Activated T-helper 1 cell treated with Interleukin-2 at 50 U/mL for 16 hours (primary cell): ENCODE results near the gene MDGA2.
"Not testable (repeated sequence)": the region's sequence is repeated elsewhere in the genome, so short reads cannot be mapped to it uniquely, and the experiment has no call there.

Experiments used
- DNase-seq: peaks from one replicate; pipeline ENCODE4 v3.0.0-alpha.2; 2020; ENCODE audit warnings: low read depth

Gene MDGA2

GRCh38 chr14:47328376-47328775 lies 347.0 kb downstream of the MDGA2 start:
- no peak for DNase-seq

DNA sequence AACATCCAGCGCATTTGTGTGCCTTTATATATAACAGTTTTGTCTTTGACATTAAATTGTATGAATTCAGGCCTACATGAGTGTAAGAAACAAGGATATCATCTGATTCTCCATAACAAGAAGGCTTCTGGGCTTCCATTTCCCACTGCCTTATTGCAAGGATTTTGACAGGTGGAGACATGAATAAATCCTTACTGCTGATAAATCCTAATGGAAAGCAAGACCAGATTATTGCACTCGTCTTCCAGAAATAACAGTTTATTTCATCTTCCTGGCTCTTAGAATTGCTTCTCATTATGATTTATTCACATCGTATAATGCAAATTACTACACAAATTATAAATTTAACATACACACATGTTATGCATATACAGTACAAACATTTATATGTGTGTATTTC lies 348.1 kb downstream of the MDGA2 start:
- no peak for DNase-seq

DNA sequence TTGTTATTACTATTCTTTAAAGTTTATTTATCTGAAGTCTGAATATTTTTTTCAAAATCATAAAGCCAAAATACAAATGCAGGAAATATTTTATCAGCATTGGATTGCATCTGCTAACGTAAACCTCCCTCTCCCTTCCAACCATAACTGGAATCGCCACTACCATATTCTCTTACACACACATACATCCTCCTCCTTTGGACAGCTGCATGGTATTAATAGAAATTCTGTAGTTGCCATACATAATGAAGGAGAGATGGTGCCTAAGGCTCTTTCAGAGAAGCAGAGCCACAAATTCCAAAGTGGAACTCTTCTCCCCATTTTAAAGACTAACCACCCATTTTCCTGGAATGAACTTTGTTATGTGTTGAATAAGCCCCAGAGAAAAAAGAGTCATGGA lies 352.7 kb downstream of the MDGA2 start:
- no peak for DNase-seq

- no peak for DNase-seq
These were observed 373.3 kb downstream of the MDGA2 start for GRCh38 chr14:47302121-47302520.

- no peak for DNase-seq
These were observed 374.6 kb downstream of the MDGA2 start for GRCh38 chr14:47300796-47301195.

GRCh38 chr14:47297374-47297773 lies 378.0 kb downstream of the MDGA2 start:
- DNase-seq = no peak

GRCh38 chr14:47284283-47284682 lies 391.1 kb downstream of the MDGA2 start:
- DNase-seq = no peak

DNA sequence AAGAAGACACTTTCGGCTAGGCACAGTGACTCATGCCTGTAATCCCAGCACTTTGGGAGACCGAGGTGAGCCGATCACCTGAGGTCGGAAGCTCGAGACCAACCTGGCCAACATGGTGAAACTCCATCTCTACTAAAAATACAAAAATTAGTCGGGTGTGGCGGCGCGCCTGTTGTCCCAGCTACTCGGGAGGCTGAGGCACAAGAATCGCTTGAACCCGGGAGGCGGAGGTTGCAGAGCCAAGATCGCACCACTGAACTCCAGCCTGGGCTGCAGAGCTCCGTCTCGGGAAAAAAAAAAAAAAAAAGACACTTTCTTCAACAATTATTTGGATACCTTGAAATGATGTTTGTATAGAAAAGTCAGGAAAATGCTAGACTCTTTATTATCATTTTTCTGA lies 393.6 kb downstream of the MDGA2 start:
- DNase-seq = not testable (repeated sequence)

DNA sequence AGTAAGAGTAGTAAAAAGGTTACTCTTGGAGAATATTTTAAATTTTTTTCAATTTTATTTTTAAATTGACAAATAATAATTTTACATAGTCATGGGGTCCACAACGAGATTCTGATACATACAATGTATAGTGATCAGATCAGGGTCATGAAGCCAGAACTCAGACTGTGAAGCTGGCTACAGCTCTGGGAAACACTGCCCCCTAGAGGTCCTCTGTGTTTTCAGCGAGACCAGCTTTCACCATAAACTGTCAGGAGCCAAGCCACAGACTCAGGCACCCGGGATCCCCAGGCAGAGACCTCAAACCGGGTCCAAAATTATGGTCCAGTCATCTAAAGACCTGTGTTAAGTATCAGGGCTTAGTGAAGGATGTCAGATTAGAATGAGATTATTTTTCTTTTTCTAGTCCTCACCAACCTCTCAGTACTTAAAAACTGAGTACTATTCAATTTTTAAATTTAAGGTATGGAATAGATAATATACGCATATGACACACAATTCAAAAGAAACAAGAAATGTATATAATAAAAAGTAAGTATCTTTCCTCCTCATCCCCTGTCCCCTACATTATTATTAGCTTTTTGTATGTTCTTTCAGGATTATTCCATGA lies 397.1 kb downstream of the MDGA2 start:
- DNase-seq = no peak

GRCh38 chr14:47277703-47278102 lies 397.7 kb downstream of the MDGA2 start:
- DNase-seq = no peak

DNA sequence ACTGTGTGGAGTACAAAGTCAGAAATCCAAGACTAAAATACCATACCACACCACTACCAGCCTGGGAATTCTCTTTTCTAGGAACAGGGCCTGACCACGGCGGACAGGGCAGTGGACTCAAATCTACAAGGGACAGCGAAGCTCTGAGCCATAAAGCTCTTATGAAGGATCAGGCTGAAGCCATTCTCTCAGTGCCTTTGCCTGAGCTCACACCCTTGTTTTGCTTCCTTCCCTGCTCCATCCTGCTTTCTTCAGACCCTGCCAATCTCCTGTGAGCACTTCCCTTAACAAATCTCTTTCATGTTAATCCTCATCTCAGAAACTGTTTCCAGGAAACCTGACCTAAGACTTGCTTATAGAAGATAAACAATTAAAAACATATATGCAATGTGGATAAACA lies 398.5 kb downstream of the MDGA2 start:
- no peak for DNase-seq

DNA sequence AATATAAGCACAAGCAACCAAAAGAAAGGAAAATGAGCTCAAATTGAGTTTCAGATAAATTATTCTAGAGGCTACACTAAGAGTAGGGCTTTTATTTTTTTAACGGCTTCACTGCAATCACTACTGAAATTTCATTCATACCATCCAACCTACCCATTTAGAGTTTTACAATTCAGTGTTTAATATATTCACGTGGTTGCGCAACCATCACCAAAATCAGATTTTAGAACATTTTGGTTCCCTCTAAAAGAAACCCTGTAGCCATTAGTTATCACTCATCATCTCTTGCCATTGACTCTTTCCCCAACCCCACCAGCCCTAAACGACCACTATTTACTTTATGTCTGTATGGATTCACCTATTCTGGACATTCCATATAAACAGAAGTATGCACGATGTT lies 401.5 kb downstream of the MDGA2 start:
- no peak for DNase-seq

DNA sequence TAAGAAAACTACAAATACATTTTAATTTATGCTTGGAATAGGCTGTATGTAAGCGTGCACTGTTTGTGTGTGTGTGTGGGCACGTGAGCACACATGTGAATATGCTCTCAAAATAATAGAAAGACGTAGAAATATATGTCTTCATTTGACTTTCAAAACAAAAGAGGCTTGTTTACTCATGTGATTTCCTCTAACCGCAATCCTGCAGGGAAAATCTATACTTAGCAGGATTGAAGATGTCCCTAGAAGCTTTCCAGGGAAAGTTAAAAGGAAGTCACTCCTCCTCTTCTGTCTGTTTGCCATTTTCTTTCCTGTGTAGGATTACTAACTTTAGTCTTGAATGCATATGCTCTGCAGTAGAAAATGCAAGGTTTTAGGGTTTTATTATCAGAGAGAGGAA lies 404.7 kb downstream of the MDGA2 start:
- no peak for DNase-seq

- no peak for DNase-seq
These were observed 405.5 kb downstream of the MDGA2 start for GRCh38 chr14:47269756-47270492.

- no peak for DNase-seq
These were observed 410.6 kb downstream of the MDGA2 start for GRCh38 chr14:47264842-47265241.

- DNase-seq = no peak
These were observed 412.6 kb downstream of the MDGA2 start for GRCh38 chr14:47262801-47263200.

GRCh38 chr14:47261350-47261749 lies 414.1 kb downstream of the MDGA2 start:
- DNase-seq = no peak

DNA sequence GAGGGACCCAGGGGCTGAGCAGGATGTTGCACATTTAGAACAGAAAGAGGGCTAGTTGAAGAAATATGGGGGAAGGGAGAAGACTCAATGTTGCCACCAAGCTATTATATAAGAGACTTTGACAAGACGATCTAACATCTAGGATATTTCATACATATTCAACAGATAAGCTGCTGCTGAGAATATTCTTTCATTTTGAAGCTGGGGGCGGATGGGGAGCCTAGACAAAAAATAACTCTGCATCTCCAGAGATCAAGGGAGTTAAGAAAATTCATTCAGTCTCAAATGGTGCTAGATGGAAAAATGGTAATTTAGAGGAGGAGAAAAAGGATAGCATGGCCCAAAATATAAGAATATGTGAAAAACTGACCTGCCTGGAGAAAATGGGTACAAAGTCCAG lies 415.6 kb downstream of the MDGA2 start:
- DNase-seq = no peak

DNA sequence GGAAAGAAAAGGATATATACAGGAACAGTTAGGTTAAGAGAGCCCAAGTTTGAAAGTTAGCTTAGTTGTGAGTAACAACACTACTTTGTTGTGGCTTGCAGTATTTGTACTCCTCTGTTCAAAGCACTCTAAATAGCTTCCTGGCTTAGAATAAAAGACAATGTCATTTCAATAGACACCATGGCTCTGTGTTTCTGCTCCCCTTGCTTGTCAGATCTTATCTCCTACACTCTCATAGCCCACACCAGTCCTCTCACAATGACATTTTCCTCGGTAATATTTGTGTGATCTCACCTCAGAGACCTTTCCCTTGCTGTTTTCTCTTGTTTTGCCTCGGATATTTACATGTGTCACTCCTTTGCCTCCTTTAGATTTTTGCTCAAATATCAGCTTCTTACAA lies 418.4 kb downstream of the MDGA2 start:
- DNase-seq = no peak

DNA sequence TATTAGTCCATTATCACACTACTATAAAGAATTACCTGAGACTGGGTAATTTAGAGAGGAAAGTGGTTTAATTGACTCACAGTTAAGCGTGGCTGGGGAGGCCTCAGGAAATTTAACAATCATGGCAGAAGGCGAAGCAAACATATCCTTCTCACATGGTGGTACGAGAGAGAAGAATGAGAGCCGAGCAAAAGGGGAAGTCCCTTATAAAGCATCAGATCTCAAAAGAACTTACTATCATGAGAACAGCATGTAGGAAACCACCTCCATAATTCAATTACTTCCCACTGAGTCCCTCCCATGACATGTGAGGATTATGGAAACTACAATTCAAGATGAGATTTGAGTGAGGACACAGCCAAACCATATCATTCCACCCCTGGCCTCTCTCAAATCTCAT lies 422.6 kb downstream of the MDGA2 start:
- no peak for DNase-seq

- DNase-seq = no peak
These were observed 429.0 kb downstream of the MDGA2 start for GRCh38 chr14:47246367-47246766.

- not testable (repeated sequence) for DNase-seq
These were observed 432.8 kb downstream of the MDGA2 start for GRCh38 chr14:47242579-47242978.

DNA sequence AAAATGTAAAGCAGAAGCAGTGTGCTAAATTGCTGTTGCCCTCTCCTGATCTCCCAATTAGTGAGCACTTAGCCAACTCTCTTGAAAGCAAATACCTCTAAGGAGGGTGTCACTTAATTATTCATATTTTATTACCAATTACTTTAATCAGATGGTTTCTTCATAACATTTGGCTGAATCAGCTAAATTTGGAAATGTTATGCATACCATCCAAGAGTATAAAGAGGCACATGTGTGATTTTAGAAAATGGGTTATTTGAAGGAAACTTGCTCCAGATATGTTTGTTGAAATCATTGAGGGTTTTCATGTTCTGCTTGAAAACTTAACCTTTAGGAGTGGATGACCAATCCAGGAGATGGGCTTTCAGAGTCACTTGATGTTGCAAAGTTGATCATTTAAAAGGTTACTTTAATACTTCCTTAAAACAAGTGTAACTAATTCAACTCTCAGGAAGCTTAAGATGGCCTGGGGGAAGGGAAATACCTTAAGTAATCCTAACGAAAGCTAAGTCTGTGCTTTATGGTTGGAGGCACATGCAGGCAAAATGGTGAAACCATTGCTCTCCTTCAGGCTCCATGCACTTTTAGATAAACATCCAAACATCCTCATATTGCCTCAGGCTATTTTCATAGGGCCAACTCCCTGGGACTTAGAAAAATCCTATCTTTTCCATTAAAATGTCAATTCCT lies 434.5 kb downstream of the MDGA2 start:
- no peak for DNase-seq
